Skeletal muscle satellite cell (primary cell): ENCODE measurements around the gene PARP14.
"Not testable (repeated sequence)": the region's sequence is repeated elsewhere in the genome, so short reads cannot be mapped to it uniquely, and the experiment has no call there.

Source experiments
- H3K27me3 ChIP-seq: 2 replicates; pipeline ENCODE4 v1.7.0; 2013; ENCODE audit warnings: low read length; ENCODE audit not compliant: control insufficient read depth, insufficient read depth
- H3K36me3 ChIP-seq: 2 replicates; pipeline ENCODE4 v1.7.0; 2013; ENCODE audit warnings: mild to moderate bottlenecking, control low read depth, low read length; ENCODE audit not compliant: insufficient read depth
- H3K4me1 ChIP-seq: 2 replicates; pipeline ENCODE4 v1.7.0; 2013; ENCODE audit warnings: low read length; ENCODE audit not compliant: control insufficient read depth, insufficient read depth
- H3K4me2 ChIP-seq: 2 replicates; pipeline ENCODE4 v1.7.0; 2013; ENCODE audit warnings: mild to moderate bottlenecking, low read length
- H3K4me3 ChIP-seq: 2 replicates; pipeline ENCODE4 v1.7.0; 2013; ENCODE audit warnings: low read length
- H3K9ac ChIP-seq: 2 replicates; pipeline ENCODE4 v1.7.0; 2013; ENCODE audit warnings: mild to moderate bottlenecking, low read depth, low read length, moderate library complexity
- H3K9me3 ChIP-seq: replicated peaks from 2 replicates; pipeline ENCODE4 v1.7.0; 2013; ENCODE audit warnings: mild to moderate bottlenecking, control low read depth, low read length

Gene PARP14

DNA sequence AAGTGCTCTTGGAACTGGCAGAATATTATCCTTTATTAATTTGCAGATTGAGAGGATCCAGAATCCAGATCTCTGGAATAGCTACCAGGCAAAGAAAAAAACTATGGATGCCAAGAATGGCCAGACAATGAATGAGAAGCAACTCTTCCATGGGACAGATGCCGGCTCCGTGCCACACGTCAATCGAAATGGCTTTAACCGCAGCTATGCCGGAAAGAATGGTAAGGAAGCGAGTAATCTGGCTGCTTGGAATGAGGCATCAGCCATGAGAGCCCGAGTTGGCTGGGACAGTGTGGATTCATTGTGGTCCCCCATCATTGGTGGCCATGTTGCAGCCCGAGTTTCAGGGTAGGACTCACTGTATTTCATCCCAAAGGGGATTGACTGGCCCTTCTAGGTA lies 47.1 kb downstream of the PARP14 start:
- H3K4me3 ChIP-seq = no peak overlapping the region
- H3K36me3 ChIP-seq = no peaks in the 10 kb centered on the region
- no peaks in the 10 kb centered on the region for H3K9me3 ChIP-seq
- H3K9ac ChIP-seq = no peak overlapping the region
- peaks cover 5% of the 10 kb centered on the region for H3K4me1 ChIP-seq
- H3K27me3 ChIP-seq = no peaks in the 10 kb centered on the region
- H3K4me2 ChIP-seq = peak overlapping the region; percentile 22

DNA sequence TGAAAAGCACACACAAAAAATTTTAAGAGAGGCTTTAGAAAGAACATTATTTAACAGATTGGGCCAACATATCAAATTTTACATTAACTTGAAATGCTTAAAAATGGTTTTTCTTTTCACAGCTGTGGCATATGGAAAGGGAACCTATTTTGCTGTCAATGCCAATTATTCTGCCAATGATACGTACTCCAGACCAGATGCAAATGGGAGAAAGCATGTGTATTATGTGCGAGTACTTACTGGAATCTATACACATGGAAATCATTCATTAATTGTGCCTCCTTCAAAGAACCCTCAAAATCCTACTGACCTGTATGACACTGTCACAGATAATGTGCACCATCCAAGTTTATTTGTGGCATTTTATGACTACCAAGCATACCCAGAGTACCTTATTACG lies 47.5 kb downstream of the PARP14 start:
- Histone ChIP-seq H3K9me3 (no peaks in the 10 kb centered on the region), H3K4me1 (peaks cover 5% of the 10 kb centered on the region), H3K9ac (no peak overlapping the region), H3K27me3 (no peaks in the 10 kb centered on the region), H3K4me2 (no peak overlapping the region), H3K4me3 (no peak overlapping the region), H3K36me3 (no peaks in the 10 kb centered on the region)

DNA sequence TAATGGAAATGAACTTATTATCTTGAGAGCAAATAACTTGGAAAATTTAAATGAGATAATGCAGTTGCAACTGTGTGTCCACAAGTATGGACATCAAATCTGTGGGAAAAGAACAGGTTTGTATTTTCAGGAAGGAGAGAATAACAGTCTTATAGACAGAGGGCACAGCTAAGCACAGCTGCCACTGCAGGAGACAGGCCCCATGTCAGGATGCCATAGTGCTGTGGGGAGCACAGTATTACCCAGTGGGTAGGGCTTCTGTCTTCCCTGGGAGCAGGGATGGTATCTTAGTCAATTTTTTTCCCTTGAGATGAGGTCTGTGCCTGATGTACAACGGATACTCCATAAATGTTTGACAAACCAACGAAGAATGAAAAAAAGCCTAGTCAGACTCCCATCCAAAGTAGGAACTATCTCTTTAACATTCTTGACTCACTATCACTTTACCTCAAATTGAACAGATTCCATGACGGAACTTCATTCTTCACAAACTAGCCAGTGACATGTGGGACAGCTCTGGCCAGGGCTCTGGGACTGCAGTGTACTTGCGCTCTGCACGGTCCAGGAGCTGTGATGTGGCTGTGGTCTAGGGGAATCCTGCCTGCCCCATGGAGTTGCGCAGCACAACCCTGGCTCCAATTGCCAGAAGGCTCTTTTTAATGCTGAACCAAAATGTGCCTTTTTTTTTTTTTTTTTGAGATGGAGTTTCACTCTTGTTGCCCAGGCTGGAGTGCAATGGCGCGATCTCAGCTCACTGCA lies 48.3 kb downstream of the PARP14 start:
- Histone ChIP-seq H3K9ac (no peak overlapping the region), H3K4me3 (no peak overlapping the region), H3K36me3 (no peaks in the 10 kb centered on the region), H3K27me3 (no peaks in the 10 kb centered on the region), H3K4me1 (peaks cover 5% of the 10 kb centered on the region), H3K9me3 (no peaks in the 10 kb centered on the region), H3K4me2 (no peak overlapping the region)

DNA sequence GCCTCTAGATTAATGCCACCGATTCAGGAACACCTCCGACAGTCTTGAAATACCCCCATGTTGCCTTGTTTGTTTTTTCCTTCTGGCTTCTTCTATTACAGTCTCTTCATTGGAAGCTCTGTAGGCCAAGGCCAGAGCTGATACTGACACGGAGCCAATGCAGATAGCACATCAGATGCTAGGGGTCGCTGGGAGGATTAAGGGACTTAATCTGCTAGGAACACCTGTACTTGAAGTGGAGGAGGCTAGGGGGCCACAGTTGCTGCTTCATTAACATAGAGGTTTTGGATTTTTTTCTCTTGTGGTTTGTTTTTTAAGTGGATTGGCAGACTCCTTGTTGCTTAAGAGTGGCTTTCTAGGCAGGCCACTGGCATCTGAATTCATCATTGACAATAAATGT lies 49.6 kb downstream of the PARP14 start:
- H3K4me2 ChIP-seq = no peak overlapping the region
- no peaks in the 10 kb centered on the region for H3K9me3 ChIP-seq
- H3K36me3 ChIP-seq = no peaks in the 10 kb centered on the region
- H3K4me3 ChIP-seq = no peak overlapping the region
- peaks cover 5% of the 10 kb centered on the region for H3K4me1 ChIP-seq
- H3K27me3 ChIP-seq = no peaks in the 10 kb centered on the region
- H3K9ac ChIP-seq = no peak overlapping the region

DNA sequence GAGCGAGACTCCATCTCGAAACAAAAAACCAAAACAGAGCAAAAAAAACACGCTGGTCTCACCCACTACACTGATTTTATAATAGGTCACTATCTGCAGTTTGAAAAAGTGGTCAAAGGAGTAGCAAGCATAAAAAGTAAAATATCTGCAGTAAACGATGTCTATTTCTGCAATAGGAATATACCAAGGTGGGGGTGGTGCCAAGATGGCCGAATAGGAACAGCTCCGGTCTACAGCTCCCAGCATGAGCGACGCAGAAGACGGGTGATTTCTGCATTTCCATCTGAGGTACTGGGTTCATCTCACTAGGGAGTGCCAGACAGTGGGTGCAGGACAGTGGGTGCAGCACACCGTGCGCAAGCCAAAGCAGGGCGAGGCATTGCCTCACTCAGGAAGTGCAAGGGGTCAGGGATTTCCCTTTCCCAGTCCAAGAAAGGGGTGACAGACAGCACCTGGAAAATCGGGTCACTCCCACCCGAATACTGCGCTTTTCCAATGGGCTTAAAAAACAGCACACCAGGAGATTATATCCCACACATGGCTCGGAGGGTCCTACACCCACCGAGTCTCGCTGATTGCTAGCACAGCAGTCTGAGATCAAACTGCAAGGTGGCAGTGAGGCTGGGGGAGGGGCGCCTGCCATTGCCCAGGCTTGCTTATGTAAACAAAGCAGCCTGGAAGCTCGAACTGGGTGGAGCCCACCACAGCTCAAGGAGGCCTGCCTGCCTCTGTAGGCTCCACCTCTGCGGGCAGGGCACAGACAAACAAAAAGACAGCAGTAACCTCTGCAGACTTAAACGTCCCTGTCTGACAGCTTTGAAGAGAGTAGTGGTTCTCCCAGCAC lies 52.3 kb downstream of the PARP14 start:
- not testable (repeated sequence) for H3K4me3 ChIP-seq, H3K4me2 ChIP-seq, H3K4me1 ChIP-seq, H3K36me3 ChIP-seq, H3K9ac ChIP-seq, H3K9me3 ChIP-seq, H3K27me3 ChIP-seq

DNA sequence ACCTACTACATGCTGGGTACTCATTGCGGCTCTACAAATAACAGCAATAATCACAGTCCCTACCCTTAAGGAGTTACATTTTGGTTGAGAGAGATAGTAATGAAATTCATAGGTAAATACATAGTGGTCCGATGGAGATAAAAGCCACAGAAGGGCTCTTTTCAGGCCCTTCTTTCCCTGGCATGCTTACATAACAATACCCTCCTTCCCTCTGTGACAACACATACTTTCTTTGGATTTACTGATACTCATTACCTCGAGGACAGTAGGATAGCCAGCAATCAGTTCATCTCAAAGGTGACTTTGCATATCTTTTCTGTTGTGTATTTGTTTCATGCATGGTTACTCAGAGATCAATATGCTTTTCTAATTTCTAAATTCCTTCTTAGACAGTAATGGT lies 58.5 kb downstream of the PARP14 start:
- Histone ChIP-seq H3K9ac (no peak overlapping the region), H3K9me3 (no peaks in the 10 kb centered on the region), H3K4me1 (no peaks in the 10 kb centered on the region), H3K27me3 (no peaks in the 10 kb centered on the region), H3K4me3 (no peak overlapping the region), H3K36me3 (peaks cover 4% of the 10 kb centered on the region), H3K4me2 (no peak overlapping the region)

DNA sequence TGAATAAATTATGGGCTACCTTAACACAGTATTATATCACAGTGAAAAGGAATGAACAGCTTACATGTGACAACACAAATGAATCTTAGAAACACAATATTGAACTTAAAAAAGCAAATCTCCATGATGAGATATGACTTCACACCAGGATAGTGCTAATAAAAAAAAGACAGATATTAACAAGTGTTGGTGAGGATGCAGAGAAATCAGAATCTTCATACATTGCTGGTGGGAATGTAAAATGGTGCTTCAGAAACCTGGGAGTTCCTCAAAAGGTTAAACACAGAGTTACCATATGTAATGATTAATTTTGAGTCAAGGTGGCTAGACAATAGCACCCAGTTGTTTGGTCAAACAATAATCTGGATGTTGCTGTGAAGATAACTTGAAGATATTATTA lies 61.6 kb downstream of the PARP14 start:
- H3K9ac ChIP-seq = no peak overlapping the region
- H3K4me1 ChIP-seq = no peaks in the 10 kb centered on the region
- H3K27me3 ChIP-seq = no peaks in the 10 kb centered on the region
- no peaks in the 10 kb centered on the region for H3K9me3 ChIP-seq
- H3K4me3 ChIP-seq = no peak overlapping the region
- H3K36me3 ChIP-seq = peaks cover 4% of the 10 kb centered on the region
- H3K4me2 ChIP-seq = no peak overlapping the region

DNA sequence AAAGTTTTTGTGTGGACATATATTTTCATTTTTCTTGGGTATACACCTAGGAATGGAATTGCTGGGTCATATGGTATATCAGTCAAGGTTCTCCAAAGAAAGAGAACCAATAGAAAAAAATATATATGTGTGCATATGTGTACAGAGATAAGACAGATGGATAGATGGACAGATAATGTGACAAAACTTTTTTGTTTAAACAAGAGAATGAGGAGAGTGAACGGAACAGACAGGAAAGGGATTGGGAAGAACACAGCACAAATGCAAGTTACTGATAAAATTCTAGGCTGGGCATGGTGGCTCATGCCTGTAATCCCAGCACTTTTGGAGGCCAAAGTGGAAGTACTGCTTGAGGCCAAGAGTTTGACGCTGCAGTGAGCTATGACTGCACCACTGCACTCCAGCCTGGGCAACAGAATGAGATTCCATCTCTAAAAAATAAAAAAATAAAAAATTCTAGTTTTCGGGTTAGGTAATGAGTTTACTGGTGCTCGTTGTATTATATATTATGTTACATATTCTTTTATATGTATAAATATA lies 63.0 kb downstream of the PARP14 start:
- Histone ChIP-seq H3K4me3 (no peak overlapping the region), H3K4me1 (no peaks in the 10 kb centered on the region), H3K4me2 (no peak overlapping the region), H3K27me3 (no peaks in the 10 kb centered on the region), H3K9ac (no peak overlapping the region), H3K36me3 (peaks cover 4% of the 10 kb centered on the region), H3K9me3 (no peaks in the 10 kb centered on the region)

DNA sequence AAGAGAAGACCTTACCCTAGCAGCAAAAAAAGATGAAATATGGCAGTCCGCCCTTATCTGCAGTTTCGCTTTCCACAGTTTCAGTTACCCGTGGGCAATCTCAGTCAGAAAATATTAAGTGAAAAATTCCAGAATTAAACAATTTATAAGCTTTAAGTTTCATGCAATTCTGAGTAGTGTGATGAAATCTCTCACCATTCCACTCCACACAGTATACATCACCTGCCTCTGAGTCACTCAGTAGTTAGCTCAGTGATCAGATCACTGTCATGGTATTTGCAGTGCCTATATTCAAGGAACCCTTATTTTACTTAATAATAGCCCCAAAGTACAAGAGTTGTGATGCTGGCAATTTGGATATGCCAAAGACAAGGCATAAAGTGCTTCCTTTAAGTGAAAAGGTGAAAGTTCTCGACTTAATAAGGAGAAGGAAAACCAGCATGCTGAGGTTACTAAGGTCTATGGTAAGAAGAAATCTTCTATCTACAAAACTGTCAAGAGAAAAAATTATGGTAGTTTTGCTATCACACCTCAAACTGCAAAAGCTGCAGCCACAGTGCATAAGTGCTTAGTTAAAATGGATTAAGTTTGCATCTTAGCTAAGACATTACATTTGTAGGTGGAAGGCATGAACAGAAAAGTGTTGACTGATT lies 64.9 kb downstream of the PARP14 start:
- Histone ChIP-seq H3K4me2 (no peak overlapping the region), H3K9me3 (no peaks in the 10 kb centered on the region), H3K4me1 (no peaks in the 10 kb centered on the region), H3K9ac (no peak overlapping the region), H3K4me3 (no peak overlapping the region), H3K27me3 (no peaks in the 10 kb centered on the region), H3K36me3 (peaks cover 2% of the 10 kb centered on the region)

DNA sequence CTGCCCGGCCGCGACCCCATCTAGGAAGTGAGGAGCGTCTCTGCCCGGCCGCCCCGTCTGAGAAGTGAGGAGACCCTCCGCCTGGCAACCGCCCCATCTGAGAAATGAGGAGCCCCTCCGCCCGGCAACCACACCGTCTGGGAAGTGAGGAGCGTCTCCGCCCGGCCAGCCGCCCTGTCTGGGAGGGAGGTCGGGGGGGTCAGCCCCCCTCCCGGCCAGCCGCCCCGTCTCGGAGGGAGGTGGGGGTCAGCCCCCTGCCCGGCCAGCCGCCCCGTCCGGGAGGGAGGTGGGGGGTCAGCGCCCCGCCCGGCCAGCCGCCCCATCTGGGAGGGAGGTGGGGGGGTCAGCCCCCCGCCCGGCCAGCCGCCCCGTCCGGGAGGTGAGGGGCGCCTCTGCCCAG lies 66.7 kb downstream of the PARP14 start:
- H3K9me3 ChIP-seq, H3K4me1 ChIP-seq, H3K4me2 ChIP-seq, H3K9ac ChIP-seq, H3K4me3 ChIP-seq, H3K36me3 ChIP-seq, H3K27me3 ChIP-seq: not testable (repeated sequence)

DNA sequence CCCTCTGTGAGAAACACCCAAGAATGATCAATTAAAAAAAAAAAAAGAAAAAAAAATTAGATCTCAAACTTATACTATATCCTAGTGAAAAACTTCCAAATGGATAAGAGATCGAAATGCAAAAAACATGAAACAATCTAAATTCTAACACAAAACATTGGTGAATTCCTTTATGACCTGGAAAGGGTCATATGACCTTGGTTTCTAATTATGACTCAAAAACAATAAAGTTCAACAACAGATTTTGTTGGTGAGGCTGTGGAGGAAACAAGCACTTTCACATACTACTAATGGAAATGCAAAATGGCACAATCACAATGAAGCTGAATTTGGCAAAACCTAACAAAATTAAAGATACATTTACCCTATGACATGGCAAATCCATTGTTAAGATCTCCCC lies 67.7 kb downstream of the PARP14 start:
- Histone ChIP-seq H3K27me3 (no peaks in the 10 kb centered on the region), H3K4me2 (no peak overlapping the region), H3K9ac (no peak overlapping the region), H3K4me1 (no peaks in the 10 kb centered on the region), H3K4me3 (no peak overlapping the region), H3K9me3 (no peaks in the 10 kb centered on the region), H3K36me3 (no peaks in the 10 kb centered on the region)
